Hepatocyte (in vitro differentiated cells): ENCODE data around the gene TCAP.

Experiments used
- CTCF ChIP-seq: fragments of 200-600 bp; sonication (generic); IDR thresholded peaks from 2 replicates; pipeline ENCODE4 v1.5.1; 2016; ENCODE audit warnings: antibody characterized with exemption, mild to moderate bottlenecking; ENCODE audit not compliant: poor library complexity
- EZH2 ChIP-seq: fragments of 200-600 bp; sonication (generic); IDR thresholded peaks from 2 replicates; pipeline ENCODE4 v1.6.1; 2016; ENCODE audit warnings: antibody characterized with exemption, mild to moderate bottlenecking, borderline replicate concordance
- EZH2phosphoT487 ChIP-seq: fragments of 200-600 bp; sonication (generic); IDR thresholded peaks from one replicate; pipeline ENCODE4 v1.6.1; 2018; ENCODE audit warnings: antibody characterized with exemption, mild to moderate bottlenecking, low read depth, moderate library complexity; ENCODE audit not compliant: unreplicated experiment, severe bottlenecking

- no peak for TF ChIP-seq CTCF
- TF ChIP-seq EZH2 = no peak
- no peak for TF ChIP-seq EZH2phosphoT487
These were observed 11.9 kb upstream of the TCAP start for GRCh38 chr17:39653316-39653661.
